SK-N-SH (cell line): Measurements from ENCODE around the gene MAP4K4.

ENCODE experiments used
- CTCF ChIP-seq: fragments of 200-600 bp; sonication (generic); IDR thresholded peaks from 2 replicates; pipeline ENCODE4 v1.6.1; 2017; ENCODE audit warnings: antibody characterized with exemption, mild to moderate bottlenecking, moderate library complexity
- EP300 ChIP-seq, 2 experiments: IDR thresholded peaks; 2 replicates each; pipeline versions ENCODE4 v1.4.0 to v1.6.1; 2012; ENCODE audit warnings: borderline replicate concordance in 1 of 2, low read depth in 1 of 2, low read length in 1 of 2
- EZH2phosphoT487 ChIP-seq: fragments of 200-600 bp; sonication (generic); IDR thresholded peaks from 2 replicates; pipeline ENCODE4 v1.6.1; 2017; ENCODE audit warnings: low read depth, mixed run types, mild to moderate bottlenecking, antibody characterized with exemption, moderate library complexity, borderline replicate concordance
- FOXJ3 ChIP-seq: sonication (generic); formaldehyde crosslinking; IDR thresholded peaks from 2 replicates; pipeline ENCODE4 v1.5.1; 2020; ENCODE audit warnings: mild to moderate bottlenecking, missing genetic modification reagents
- FOXM1 ChIP-seq: IDR thresholded peaks from 2 replicates; pipeline ENCODE4 v1.4.0; 2012; ENCODE audit warnings: low read depth, mild to moderate bottlenecking
- NFIC ChIP-seq: IDR thresholded peaks from 2 replicates; pipeline ENCODE4 v1.4.0; 2012; ENCODE audit warnings: borderline replicate concordance
- REST ChIP-seq: IDR thresholded peaks from 2 replicates; pipeline ENCODE4 v1.6.1; 2012; ENCODE audit warnings: mild to moderate bottlenecking, low read depth, low read length, moderate library complexity
- TAF1 ChIP-seq: IDR thresholded peaks from 2 replicates; pipeline ENCODE4 v1.6.1; 2012; ENCODE audit warnings: low read depth, mild to moderate bottlenecking, low read length, moderate library complexity, borderline replicate concordance
- TCF12 ChIP-seq: IDR thresholded peaks from 2 replicates; pipeline ENCODE4 v1.4.0; 2012
- TEAD4 ChIP-seq: IDR thresholded peaks from 2 replicates; pipeline ENCODE4 v1.4.0; 2012; ENCODE audit warnings: mild to moderate bottlenecking, borderline replicate concordance; ENCODE audit not compliant: insufficient read depth
- USF2 ChIP-seq: fragments of 150-350 bp; IDR thresholded peaks from 2 replicates; pipeline ENCODE4 v1.6.1; 2017; ENCODE audit warnings: antibody characterized with exemption, low read length, low read depth, borderline replicate concordance

GRCh38 chr2:101858910-101859309, 161.4 kb downstream of the MAP4K4 start:
- TF ChIP-seq REST (no peak), CTCF (no peak), TEAD4 (no peak), EP300 (IDR thresholded peaks at IDR 0.05; ENCODE audit: borderline replicate concordance in 1 of 2, low read depth in 1 of 2, low read length in 1 of 2) (no peak), TCF12 (no peak), EZH2phosphoT487 (no peak), FOXJ3 (no peak), NFIC (no peak), USF2 (no peak), FOXM1 (no peak), TAF1 (no peak)
